Mesodermal cell (in vitro differentiated cells): ENCODE measurements around the gene TMED4.
"Not testable (repeated sequence)": the region's sequence is repeated elsewhere in the genome, so short reads cannot be mapped to it uniquely, and the experiment has no call there.

ENCODE experiments used
- H3K27ac ChIP-seq: 2 replicates; pipeline ENCODE4 v1.7.0; 2013; ENCODE audit warnings: mild to moderate bottlenecking, low read depth, low read length, moderate library complexity; ENCODE audit not compliant: severe bottlenecking
- H3K36me3 ChIP-seq: 2 replicates; pipeline ENCODE4 v1.7.1; 2013; ENCODE audit warnings: mild to moderate bottlenecking, low read length, moderate library complexity; ENCODE audit not compliant: control insufficient read depth, insufficient read depth
- H3K4me1 ChIP-seq: one replicate; pipeline ENCODE4 v1.7.1; 2013; ENCODE audit warnings: mild to moderate bottlenecking, low read length; ENCODE audit not compliant: insufficient read depth, control insufficient read depth, poor library complexity, severe bottlenecking
- H3K4me3 ChIP-seq: 2 replicates; pipeline ENCODE4 v1.7.0; 2013; ENCODE audit warnings: low read length, control low read depth, mild to moderate bottlenecking; ENCODE audit not compliant: insufficient read depth, poor library complexity, severe bottlenecking; ENCODE audit errors: extremely low read depth
- H3K9me3 ChIP-seq: 2 replicates; pipeline ENCODE4 v1.7.1; 2013; ENCODE audit warnings: mild to moderate bottlenecking, low read length, moderate library complexity; ENCODE audit not compliant: control insufficient read depth
- WGBS, 2 experiments: methylation state at CpG; one replicate each; pipeline ENCODE4 v1.1.5; 2013; ENCODE audit warnings: missing lambda C conversion rate in 2 of 2; ENCODE audit not compliant: insufficient coverage in 2 of 2; 5-methylcytosine and 5-hydroxymethylcytosine counted together

TMED4 gene

GRCh38 chr7:44552473-44553005 lies 29.5 kb downstream of the TMED4 start:
- not testable (repeated sequence) for H3K9me3 ChIP-seq, H3K27ac ChIP-seq, H3K4me1 ChIP-seq, H3K36me3 ChIP-seq, H3K4me3 ChIP-seq
- 71% methylated on average over 1 of the region's 3 CpGs; no CpG with 5 or more reads in 1 of the 2 experiments for WGBS, 2 experiments

- Histone ChIP-seq H3K9me3 (no peaks in the 10 kb centered on the region), H3K27ac (no peak overlapping the region), H3K36me3 (no peaks in the 10 kb centered on the region), H3K4me1 (no peaks in the 10 kb centered on the region), H3K4me3 (no peak overlapping the region)
- WGBS, 2 experiments: 50 to 67% methylated on average over 1 of the region's 3 CpGs
Measured at GRCh38 chr7:44549457-44549856, 32.6 kb downstream of the TMED4 start.

GRCh38 chr7:44548893-44549292 lies 33.1 kb downstream of the TMED4 start:
- Histone ChIP-seq H3K4me3 (no peak overlapping the region), H3K36me3 (no peaks in the 10 kb centered on the region), H3K9me3 (no peaks in the 10 kb centered on the region), H3K27ac (no peak overlapping the region), H3K4me1 (no peaks in the 10 kb centered on the region)
- no CpG with 5 or more reads among the region's 3 CpGs for WGBS, 2 experiments

GRCh38 chr7:44547536-44548231 lies 34.3 kb downstream of the TMED4 start:
- Histone ChIP-seq H3K36me3 (no peaks in the 10 kb centered on the region), H3K4me3 (no peak overlapping the region), H3K9me3 (no peaks in the 10 kb centered on the region), H3K4me1 (no peaks in the 10 kb centered on the region), H3K27ac (no peak overlapping the region)
- 72 to 87% methylated on average over 5 of the region's 6 CpGs for WGBS, 2 experiments

GRCh38 chr7:44541876-44542610 lies 40.0 kb downstream of the TMED4 start:
- Histone ChIP-seq H3K9me3 (no peaks in the 10 kb centered on the region), H3K4me1 (no peaks in the 10 kb centered on the region), H3K27ac (no peak overlapping the region), H3K36me3 (no peaks in the 10 kb centered on the region), H3K4me3 (no peak overlapping the region)
- 90 to 91% methylated on average over 4 of the region's 6 CpGs for WGBS, 2 experiments

GRCh38 chr7:44541028-44541869 lies 40.8 kb downstream of the TMED4 start, which contains the start of gene NPC1L1:
Gene NPC1L1, minus strand, starts transcription at chr7:44541330. Its CDS starts 71 bp downstream, at chr7:44541259.
- Histone ChIP-seq H3K4me3 (no peak within 1 kb of the TSS), H3K27ac (no peak within 1 kb of the TSS), H3K36me3 (no peaks in the 10 kb centered on the region), H3K9me3 (no peaks in the 10 kb centered on the region), H3K4me1 (no peaks in the 10 kb centered on the region)
- 81 to 93% methylated on average over 13 to 19 of the region's 20 CpGs for WGBS, 2 experiments

- H3K27ac ChIP-seq: no peak overlapping the region
- no peaks in the 10 kb centered on the region for H3K9me3 ChIP-seq
- 84 to 94% methylated on average over 3 to 5 of the region's 5 CpGs for WGBS, 2 experiments
- no peak overlapping the region for H3K4me3 ChIP-seq
- H3K36me3 ChIP-seq: no peaks in the 10 kb centered on the region
- H3K4me1 ChIP-seq: no peaks in the 10 kb centered on the region
Measured at GRCh38 chr7:44540592-44541027, 41.4 kb downstream of the TMED4 start.

- H3K4me1 ChIP-seq: no peaks in the 10 kb centered on the region
- H3K36me3 ChIP-seq: no peaks in the 10 kb centered on the region
- 91 to 96% methylated on average over 24 to 27 of the region's 27 CpGs for WGBS, 2 experiments
- no peak overlapping the region for H3K4me3 ChIP-seq
- no peaks in the 10 kb centered on the region for H3K9me3 ChIP-seq
- no peak overlapping the region for H3K27ac ChIP-seq
Measured at GRCh38 chr7:44539669-44540506, 42.1 kb downstream of the TMED4 start.

GRCh38 chr7:44538798-44539668 lies 43.0 kb downstream of the TMED4 start:
- 93 to 95% methylated on average over 31 to 32 of the region's 32 CpGs for WGBS, 2 experiments
- Histone ChIP-seq H3K27ac (no peak overlapping the region), H3K36me3 (no peaks in the 10 kb centered on the region), H3K9me3 (no peaks in the 10 kb centered on the region), H3K4me1 (no peaks in the 10 kb centered on the region), H3K4me3 (no peak overlapping the region)
